Glutamatergic neuron (in vitro differentiated cells): ENCODE measurements around the gene HOXA11. TPM values are rescaled to one million over a fixed set of nuclear protein-coding genes. Genes with fewer than 3 reads are reported as not detected.

Experiments used
- DNase-seq: peaks from one replicate; pipeline ENCODE4 v3.0.0; 2022
- H3K27ac Mint-ChIP-seq: one replicate; pipeline ENCODE4 v1.8.0; 2020; ENCODE audit warnings: mild to moderate bottlenecking, mixed read lengths, inconsistent platforms; ENCODE audit not compliant: unreplicated experiment
- H3K27me3 Mint-ChIP-seq: one replicate; pipeline ENCODE4 v1.8.0; 2020; ENCODE audit warnings: mild to moderate bottlenecking, moderate library complexity, mixed read lengths, inconsistent platforms; ENCODE audit not compliant: unreplicated experiment
- H3K36me3 Mint-ChIP-seq: one replicate; pipeline ENCODE4 v1.8.0; 2020; ENCODE audit warnings: mild to moderate bottlenecking, mixed read lengths, inconsistent platforms; ENCODE audit not compliant: unreplicated experiment
- H3K4me1 Mint-ChIP-seq: one replicate; pipeline ENCODE4 v1.8.0; 2020; ENCODE audit warnings: mild to moderate bottlenecking, low read depth, mixed read lengths, inconsistent platforms; ENCODE audit not compliant: unreplicated experiment
- H3K4me3 Mint-ChIP-seq: one replicate; pipeline ENCODE4 v1.8.0; 2020; ENCODE audit warnings: mild to moderate bottlenecking, mixed read lengths, inconsistent platforms; ENCODE audit not compliant: unreplicated experiment
- H3K9me3 Mint-ChIP-seq: one replicate; pipeline ENCODE4 v1.8.0; 2020; ENCODE audit warnings: mild to moderate bottlenecking, moderate library complexity, mixed read lengths, inconsistent platforms; ENCODE audit not compliant: unreplicated experiment
- CTCF ChIP-seq: fragments of 200-600 bp; sonication (generic); IDR thresholded peaks from one replicate; pipeline ENCODE4 v1.5.0; 2021; ENCODE audit not compliant: partially characterized antibody, unreplicated experiment
- total RNA-seq: library from RNA; stranded (reverse); fragmentation: NEBNext Ultra II Directional; extraction: Animal tissue kit (Norgen Biotek cat#: 25700); gene quantifications from one replicate; pipeline ENCODE4 v1.2.1, GENCODE V29; 2021; ENCODE audit not compliant: unreplicated experiment

The HOXA11 gene
- total RNA-seq, 1 donor from 2014 or later: not detected

- Mint-ChIP-seq H3K9me3 (peaks cover 4% of the 10 kb centered on the region), H3K36me3 (peaks cover 13% of the 10 kb centered on the region), H3K27me3 (peaks cover 48% of the 10 kb centered on the region), H3K4me1 (no peaks in the 10 kb centered on the region), H3K27ac (no peak overlapping the region), H3K4me3 (no peak overlapping the region)
- TF ChIP-seq CTCF: no peak
- no peak for DNase-seq
Observed at GRCh38 chr7:27146491-27147198, 38.4 kb downstream of the HOXA11 start.

- H3K36me3 Mint-ChIP-seq: peaks cover 17% of the 10 kb centered on the region
- H3K27me3 Mint-ChIP-seq: peaks cover 49% of the 10 kb centered on the region
- no peak for DNase-seq
- H3K9me3 Mint-ChIP-seq: peaks cover 4% of the 10 kb centered on the region
- H3K27ac Mint-ChIP-seq: no peak overlapping the region
- no peak for TF ChIP-seq CTCF
- H3K4me1 Mint-ChIP-seq: no peaks in the 10 kb centered on the region
- H3K4me3 Mint-ChIP-seq: no peak overlapping the region
Observed at GRCh38 chr7:27145914-27146412, 39.1 kb downstream of the HOXA11 start.

GRCh38 chr7:27145165-27145913 lies 39.7 kb downstream of the HOXA11 start:
- H3K27me3 Mint-ChIP-seq: peaks cover 50% of the 10 kb centered on the region
- no peak for TF ChIP-seq CTCF
- no peak overlapping the region for H3K27ac Mint-ChIP-seq
- no peak for DNase-seq
- peaks cover 17% of the 10 kb centered on the region for H3K36me3 Mint-ChIP-seq
- H3K4me1 Mint-ChIP-seq: no peaks in the 10 kb centered on the region
- H3K4me3 Mint-ChIP-seq: no peak overlapping the region
- H3K9me3 Mint-ChIP-seq: peaks cover 4% of the 10 kb centered on the region

GRCh38 chr7:27144781-27145164 lies 40.3 kb downstream of the HOXA11 start:
- Mint-ChIP-seq H3K4me3 (no peak overlapping the region), H3K36me3 (peaks cover 17% of the 10 kb centered on the region), H3K9me3 (peaks cover 4% of the 10 kb centered on the region), H3K27me3 (peaks cover 46% of the 10 kb centered on the region), H3K27ac (no peak overlapping the region), H3K4me1 (no peaks in the 10 kb centered on the region)
- TF ChIP-seq CTCF: no peak
- DNase-seq: no peak
